HL-60/S4 treated with phorbol 12-myristate 13-acetate at 8.2 ng/mL for 4 days and 3 days (cell line): ENCODE measurements around the gene ARTN.

Experiments used
- in situ Hi-C: fragments of 300-500 bp; cut with MboI; formaldehyde crosslinking; loops from 2 replicates; pipeline ENCODE4 v1.15.0; 2022; ENCODE audit warnings: low sequenced_read_pairs

ARTN gene

GRCh38 chr1:43933386-43934100 is at the start of gene ARTN:
ARTN (plus strand) TSS chr1:43933801; CDS start chr1:43935657, 1,856 bp downstream.
- in situ Hi-C loops: loop anchor here (10.0 kb wide), 1 partner anchor 159 kb away; no protein-coding TSS in a partner anchor

- in situ Hi-C loops: no loop called here
These were observed 48.3 kb upstream of the ARTN start for GRCh38 chr1:43885279-43885801.

GRCh38 chr1:43887748-43888147 is 45.9 kb upstream of the ARTN start:
- in situ Hi-C loops: no loop called here

- in situ Hi-C loops: no loop called here
These were observed 42.8 kb upstream of the ARTN start for GRCh38 chr1:43890815-43891214.

- in situ Hi-C loops: no loop called here
These were observed 40.6 kb upstream of the ARTN start for GRCh38 chr1:43893006-43893405.

GRCh38 chr1:43898981-43899380 is 34.6 kb upstream of the ARTN start:
- in situ Hi-C loops: no loop called here

GRCh38 chr1:43900386-43900785 is 33.2 kb upstream of the ARTN start:
- in situ Hi-C loops: no loop called here

GRCh38 chr1:43901196-43901961 is 32.2 kb upstream of the ARTN start:
- in situ Hi-C loops: no loop called here

GRCh38 chr1:43902058-43902831 is 31.4 kb upstream of the ARTN start:
- in situ Hi-C loops: no loop called here

GRCh38 chr1:43904660-43905551 is 28.7 kb upstream of the ARTN start:
- in situ Hi-C loops: no loop called here

- in situ Hi-C loops: no loop called here
These were observed 25.4 kb upstream of the ARTN start for GRCh38 chr1:43908226-43908625.

GRCh38 chr1:43908858-43909257 is 24.7 kb upstream of the ARTN start:
- in situ Hi-C loops: no loop called here

GRCh38 chr1:43910343-43910742 is 23.3 kb upstream of the ARTN start:
- in situ Hi-C loops: no loop called here

GRCh38 chr1:43912607-43913006 is 21.0 kb upstream of the ARTN start:
- in situ Hi-C loops: no loop called here

GRCh38 chr1:43913051-43913501 is 20.5 kb upstream of the ARTN start:
- in situ Hi-C loops: no loop called here

- in situ Hi-C loops: no loop called here
These were observed 19.8 kb upstream of the ARTN start for GRCh38 chr1:43913666-43914360.

- in situ Hi-C loops: no loop called here
These were observed 18.8 kb upstream of the ARTN start for GRCh38 chr1:43914576-43915525.

- in situ Hi-C loops: no loop called here
These were observed 13.7 kb upstream of the ARTN start for GRCh38 chr1:43919906-43920305.
